ENCODE results near the gene RAB18.
"Not testable (repeated sequence)": the region's sequence is repeated elsewhere in the genome, so short reads cannot be mapped to it uniquely, and the experiment has no call there.

Gene RAB18

DNA sequence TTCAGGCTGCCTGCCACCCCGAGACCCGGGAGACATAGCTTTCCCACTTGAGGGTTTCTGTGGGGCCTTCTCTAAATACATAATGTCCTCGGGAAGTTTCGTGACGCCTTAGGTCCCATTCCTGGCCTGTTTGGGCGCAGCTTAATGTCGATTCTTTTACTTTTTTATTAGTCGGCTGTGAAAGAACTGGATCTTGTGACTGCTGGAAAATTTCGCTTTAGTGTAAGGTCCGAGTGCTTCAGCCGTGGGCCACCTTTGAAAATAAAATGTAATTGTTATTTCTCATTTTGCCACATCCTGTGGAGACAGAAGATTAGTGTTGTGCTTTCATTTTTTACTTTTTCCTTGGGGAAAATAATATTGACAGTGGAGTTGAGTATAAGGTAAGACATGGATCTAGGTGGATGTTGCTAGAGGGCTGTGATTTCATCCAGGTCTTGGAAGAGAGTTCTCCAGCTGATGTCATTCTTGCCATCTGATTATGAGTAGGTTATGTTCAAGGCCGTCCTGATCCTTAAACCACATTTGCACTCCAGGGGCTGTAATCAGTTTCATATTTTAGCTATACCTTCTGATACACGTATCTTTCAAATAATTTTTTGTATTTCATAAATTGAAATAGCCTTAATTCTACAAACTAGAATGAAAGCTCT is 830 bp downstream of the RAB18 start:
- DNase-seq (ENCODE audit: low spot score), result peak; percentile 23

DNA sequence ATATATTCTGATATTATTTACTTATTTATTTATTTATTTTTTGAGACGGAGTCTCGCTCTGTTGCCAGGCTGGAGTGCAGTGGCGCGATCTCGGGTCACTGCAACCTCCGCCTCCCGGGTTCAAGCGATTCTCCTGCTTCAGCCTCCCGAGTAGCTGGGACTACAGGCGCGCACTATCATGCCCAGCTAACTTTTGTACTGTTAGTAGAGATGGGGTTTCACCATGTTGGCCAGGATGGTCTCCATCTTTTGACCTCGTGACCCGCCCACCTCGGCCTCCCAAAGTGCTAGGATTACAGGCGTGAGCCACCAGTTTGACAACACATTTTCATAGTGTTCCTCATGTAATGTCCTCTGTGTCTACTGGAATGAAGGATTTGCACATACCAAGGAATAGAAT is 1.4 kb downstream of the RAB18 start:
- not testable (repeated sequence) for DNase-seq (ENCODE audit: low spot score)

DNA sequence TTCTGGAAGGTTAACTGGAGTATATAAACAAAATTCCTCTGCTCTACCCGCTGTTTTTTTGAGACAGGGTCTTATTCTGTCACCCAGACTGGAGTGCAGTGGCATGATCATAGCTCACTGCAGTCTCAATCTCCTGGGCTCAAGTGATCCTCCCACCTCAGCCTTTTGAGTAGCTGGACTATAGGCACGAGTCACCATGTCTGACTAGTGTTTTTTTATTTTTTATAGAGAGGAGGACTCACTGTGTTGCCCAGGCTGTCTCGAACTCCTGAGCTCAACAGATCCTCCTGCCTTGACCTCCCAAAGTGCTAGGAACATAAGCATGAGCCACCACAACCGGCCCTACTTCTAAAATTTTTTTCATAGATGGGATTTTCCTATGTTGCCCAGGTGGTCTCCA is 2.2 kb downstream of the RAB18 start:
- DNase-seq (ENCODE audit: low spot score), result no peak

DNA sequence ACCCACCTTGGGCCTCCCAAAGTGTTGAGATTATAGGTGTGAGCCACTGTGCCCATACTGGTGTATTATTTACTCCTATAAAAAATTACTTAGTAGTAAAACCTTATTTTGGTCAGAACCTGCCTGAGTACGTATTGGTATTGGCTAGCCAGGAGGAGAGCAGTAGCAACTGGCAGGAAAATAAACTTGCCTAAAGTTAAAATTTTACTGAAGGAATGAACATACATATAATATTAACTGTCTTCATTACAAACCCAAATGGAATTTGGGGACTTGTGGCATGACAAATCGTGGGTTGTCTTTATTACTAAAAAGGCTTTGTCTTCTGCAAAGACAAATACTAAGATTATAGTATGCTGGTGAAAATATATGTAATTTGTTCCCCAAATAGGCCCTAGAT is 8.4 kb downstream of the RAB18 start:
- DNase-seq (ENCODE audit: low spot score), result no peak

DNA sequence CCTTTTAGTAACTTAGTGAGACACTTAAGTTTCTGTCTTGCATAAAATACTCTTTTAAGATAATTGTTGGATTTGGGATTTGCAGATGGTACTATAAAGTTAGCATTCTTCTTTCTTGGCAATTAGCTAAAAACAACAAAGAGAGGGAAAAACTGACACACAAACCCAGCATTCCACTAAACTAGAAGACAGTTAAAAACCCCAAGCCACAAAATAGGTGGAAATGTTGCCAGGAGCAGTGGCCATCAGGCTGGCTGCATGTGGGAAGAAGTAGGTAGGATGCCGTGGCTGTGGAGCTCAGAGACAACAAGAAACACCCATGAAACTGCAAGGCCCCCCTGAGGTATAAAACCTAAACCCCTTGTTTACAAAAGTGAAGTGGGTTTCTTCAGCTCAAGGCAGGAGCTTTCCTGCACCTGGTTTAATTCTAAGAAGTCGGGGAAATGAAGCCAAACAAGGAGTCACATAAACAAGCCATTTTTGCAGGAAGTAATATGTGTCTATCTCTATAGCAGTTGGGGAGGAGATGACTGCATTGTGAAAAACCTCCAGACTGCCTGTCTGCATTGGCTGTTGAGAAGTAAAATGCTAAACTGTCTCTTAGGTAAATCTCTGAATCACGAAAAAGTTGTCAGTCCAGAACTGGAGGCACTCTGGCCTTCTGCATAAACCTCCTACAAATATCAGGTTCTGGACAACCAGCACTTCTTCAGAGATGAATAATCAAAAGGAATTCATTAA is 9.5 kb downstream of the RAB18 start:
- no peak for DNase-seq (ENCODE audit: low spot score)

DNA sequence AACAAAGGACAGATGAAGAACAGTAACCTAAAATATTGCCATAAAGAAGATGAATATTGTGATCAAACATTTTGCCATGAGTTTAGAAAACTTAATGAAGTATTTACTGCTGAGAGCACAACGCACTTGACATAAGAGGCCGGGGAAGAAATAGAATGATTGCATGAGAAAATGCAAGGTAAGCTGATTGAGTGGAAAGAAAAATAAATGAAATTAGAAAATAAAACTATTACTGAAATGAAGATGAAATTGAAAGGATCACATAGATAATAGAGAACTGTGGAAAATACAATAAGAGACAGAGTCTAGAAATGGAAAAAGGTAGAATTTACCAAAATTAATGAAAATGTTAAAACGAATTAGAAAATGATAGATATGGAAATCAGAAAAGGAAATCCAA is 10.1 kb downstream of the RAB18 start:
- DNase-seq (ENCODE audit: low spot score), result no peak

DNA sequence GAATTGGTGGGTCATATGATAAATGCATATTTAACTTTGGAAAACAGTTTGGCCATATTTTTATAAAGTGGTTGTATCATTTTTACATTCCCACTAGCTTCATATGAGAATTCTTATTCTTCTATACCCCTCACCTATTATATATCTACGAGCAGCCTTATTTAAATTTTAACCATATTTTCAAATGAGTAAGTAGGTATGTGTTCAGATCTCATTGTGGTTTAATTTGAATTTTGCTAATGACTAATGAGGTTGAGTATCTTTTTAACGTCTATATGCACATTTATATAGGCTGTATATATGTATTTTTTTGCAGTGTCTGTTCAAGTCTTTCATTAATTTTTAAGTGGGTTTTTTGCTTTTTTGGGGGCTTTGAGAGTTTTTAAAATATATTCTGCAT is 14.2 kb downstream of the RAB18 start:
- no peak for DNase-seq (ENCODE audit: low spot score)

DNA sequence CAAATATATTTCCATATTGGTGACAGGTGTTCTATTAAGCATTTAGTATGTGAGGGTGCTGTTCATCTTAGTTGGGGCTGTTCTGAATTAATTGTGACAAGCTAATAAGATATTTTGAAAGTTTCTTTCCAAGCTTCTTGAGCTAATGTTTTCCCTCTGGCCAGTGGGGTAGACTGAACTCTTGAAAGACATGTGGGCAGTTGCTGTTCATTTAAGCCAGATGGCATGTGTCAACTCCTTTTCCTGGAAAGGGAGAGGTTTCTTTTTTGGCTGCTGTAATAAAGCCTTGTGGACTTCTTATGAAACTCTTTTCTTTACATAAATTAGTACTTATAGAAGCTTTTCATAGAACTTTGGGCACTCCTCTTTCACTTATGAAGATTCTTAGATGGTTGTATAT is 21.7 kb downstream of the RAB18 start:
- no peak for DNase-seq (ENCODE audit: low spot score)

DNA sequence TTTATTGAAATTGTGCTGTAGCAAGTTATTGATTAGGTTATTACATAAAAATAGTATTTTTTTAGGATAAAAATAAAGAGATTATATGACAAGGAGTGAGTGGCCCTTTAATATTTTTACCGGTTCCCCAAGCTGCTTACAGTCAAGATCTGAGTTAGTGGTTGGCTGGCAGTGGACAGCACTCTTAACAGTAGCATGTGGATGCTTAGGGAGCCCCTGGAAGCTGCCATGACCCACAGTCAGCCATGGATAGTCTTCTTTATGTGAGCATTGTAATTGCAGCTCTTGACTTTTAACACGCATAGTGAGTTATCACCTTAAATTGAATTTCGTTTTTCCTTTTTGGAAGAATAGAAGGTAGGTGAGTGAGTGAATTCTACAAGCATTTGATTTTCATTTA is 22.1 kb downstream of the RAB18 start:
- DNase-seq (ENCODE audit: low spot score), result no peak

DNA sequence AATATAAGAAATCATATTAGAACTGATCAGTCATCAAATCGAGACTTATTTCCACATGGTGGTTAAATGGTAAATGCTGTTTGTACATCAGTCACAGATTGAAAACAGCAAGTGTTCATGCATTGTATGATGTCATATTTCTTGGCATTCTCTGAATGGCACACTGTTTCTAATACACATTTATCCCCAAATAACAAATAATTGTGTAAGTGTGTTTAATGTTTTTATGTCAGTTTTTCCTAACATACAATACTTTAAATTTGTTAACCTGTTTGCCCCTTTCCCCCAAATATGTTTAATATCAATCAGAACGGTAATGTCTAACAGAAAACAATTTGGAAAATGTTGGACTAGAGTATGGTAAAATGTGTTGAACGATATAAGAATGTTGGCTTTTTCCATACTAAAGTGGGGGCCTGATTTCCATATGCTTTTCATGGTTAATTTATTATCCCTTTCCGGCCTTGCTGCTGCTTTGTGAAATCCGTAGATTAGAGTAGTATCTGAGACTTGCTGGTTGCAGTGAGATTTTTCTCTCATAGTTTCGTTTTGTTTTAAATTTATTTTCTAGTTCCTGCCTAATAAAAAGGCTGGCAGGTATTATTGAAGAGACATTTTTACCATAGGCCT is 23.7 kb downstream of the RAB18 start:
- DNase-seq (ENCODE audit: low spot score), result peak; percentile 22

DNA sequence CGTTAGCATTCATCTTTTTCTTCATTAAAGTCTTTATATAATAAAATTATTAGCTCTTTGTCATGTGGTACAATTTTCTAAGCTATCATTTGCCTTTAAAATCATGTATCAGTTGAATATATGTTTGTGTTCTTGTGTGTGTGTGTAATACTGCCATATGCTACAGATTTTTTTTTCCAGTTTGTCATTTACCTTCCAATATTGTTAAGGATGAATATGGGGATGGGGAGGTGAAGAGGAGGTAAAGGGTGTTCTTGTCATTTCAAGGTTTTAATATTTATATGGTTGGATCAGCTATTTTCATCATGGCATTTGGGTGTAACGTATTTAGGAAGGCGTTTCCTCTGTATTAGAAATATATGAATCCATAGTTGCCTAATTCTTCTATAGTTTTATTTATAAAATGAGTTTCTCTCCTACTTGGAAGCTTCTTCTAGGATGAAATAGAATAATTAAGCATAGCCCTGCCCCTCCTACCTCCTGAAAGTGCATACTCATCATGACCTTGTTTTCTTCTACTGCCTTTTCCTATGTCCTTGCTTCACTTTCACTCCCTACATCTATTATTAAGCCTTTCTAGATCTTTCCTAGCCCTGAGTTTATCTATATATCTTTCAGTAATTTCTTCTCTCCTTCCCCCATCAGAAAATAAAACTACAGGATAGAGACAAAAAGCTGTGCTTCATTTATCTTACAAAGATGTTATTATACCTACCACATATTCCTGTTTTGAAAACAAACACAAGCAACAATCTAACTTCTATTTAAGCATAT is 25.1 kb downstream of the RAB18 start:
- no peak for DNase-seq (ENCODE audit: low spot score)

DNA sequence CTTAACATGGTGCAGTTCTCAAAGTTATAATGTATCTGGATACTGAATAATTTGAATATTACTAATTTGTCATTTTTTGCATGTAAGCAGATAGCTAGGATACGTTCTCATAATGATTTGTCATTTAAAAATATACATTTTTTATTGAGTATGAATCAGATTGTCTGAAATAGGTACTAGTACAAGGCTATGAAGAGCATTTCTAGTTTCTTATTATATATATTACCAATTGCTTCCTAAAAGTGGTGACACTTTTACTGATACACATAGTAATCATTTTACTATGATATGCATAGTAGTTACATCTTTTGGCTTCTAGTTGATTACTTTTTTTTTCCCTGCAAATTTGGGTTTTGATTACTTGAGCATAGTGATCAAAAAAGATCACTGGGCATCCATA is 26.4 kb downstream of the RAB18 start:
- DNase-seq (ENCODE audit: low spot score), result no peak

DNA sequence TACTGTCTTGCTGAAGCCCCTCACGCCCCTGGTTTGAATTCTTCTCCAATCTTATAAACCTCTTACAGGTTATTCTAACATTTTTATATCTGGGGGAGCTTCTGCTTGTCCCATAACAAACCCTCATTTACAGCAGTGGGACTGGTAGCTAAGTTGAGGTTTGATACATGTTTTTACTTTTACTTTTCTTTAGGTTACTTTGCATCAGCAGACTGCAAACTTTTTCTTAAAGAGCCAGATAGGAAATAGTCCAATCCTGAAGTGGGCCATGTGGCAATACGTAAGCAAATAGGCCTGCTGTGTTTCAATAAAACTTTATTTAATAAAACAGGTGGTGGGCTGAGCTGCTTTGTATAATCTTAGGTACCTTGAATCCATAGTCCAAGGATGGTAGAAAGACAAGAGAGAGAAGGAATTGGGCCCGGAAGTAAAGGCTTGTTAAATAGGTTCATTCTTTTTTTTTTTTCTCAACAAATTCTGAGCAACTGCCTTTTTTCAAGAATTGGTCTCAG is 27.3 kb downstream of the RAB18 start:
- no peak for DNase-seq (ENCODE audit: low spot score)

DNA sequence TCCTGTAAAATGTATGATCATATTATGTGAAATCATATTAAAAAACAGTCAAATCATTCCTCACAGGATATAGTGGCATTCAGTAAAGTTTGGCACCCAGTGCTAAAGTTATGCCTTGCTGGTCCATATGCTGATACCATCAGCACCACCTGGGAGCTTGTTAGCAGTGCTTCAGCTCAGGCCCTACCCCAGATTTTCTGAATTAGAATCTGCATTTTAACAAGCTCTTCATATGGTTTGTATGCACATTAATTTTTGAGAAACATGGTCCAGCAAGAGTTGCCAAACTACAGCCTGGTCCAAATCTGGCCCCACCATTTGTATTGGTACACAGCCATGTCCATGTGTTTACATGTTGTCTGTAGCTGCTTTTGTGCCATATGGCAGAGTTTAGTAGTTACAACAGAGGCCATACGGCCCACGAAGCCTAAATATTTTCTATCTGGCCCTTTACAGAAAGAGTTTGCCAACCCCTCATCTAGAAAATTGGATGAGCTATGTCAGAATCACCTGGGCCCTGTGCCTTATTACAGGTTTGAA is 30.1 kb downstream of the RAB18 start:
- no peak for DNase-seq (ENCODE audit: low spot score)

DNA sequence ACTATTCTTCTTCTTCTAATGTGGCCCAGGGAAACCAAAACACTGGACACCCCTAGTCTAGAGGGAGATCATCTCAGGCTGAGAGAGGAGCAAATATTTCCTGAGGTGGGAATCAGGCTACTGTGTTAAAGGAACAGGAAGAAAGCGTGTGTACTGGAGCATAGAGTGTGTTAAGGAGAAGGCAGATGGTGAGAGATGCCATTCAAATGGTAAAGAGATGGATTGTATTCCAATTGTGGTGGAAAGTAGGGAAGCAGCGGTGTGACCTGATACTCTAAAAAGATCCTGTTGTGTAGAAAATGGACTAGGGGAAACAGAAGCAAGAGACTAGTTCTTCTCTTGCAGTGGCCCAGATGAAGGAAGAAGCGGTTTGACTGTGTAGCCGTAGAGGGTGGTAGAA is 31.2 kb downstream of the RAB18 start:
- no peak for DNase-seq (ENCODE audit: low spot score)

DNA sequence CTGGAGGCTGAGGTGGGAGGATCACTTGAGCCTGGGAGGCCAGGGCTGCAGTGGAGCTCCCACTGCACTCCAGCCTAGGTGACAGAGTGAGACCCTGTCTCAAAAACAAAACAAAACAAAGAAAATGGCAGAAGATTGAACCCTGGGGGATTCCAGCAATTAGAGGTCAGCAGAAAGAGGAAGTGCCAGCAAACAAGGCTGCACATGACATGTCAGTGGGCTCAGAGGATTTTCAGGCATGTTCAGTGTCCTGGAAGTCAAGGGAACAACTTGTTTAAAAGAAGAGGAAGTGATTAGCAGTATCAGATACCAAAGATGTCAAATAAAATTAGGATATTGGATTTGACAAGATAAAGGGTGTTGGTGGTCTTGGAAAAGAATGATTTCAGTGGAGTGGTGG is 32.3 kb downstream of the RAB18 start:
- no peak for DNase-seq (ENCODE audit: low spot score)

DNA sequence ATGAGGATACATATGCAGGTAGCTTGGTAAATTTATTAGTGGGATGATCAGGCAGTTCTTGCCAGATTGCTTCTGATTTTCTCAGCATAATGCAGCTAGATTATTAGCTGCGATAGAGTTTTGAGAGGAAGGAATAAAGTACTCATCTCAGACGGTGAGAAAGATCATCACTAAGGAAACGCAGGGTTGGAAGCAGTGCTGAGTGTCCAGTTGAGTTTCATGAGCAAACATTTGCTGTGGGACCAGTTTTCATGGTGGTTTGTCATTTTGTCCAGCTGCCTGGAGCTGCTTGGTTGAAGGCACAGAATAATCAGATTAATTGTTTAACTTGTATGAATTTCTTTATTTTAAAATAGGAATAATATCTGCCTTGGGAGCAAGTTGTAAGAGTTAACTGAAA is 33.1 kb downstream of the RAB18 start:
- DNase-seq (ENCODE audit: low spot score), result no peak

DNA sequence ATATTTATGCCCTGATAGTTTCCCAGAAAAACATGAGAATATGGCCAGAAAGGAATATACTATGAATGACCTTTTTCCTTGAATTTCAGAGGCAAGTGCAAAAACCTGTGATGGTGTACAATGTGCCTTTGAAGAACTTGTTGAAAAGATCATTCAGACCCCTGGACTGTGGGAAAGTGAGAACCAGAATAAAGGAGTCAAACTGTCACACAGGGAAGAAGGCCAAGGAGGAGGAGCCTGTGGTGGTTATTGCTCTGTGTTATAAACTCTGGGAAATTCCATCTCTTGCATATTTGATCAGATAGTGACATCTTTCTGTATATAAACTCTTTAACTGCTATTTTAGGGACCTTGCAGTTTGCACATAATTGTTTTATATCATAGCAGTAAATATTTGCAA is 33.7 kb downstream of the RAB18 start:
- DNase-seq (ENCODE audit: low spot score), result peak; percentile 28

DNA sequence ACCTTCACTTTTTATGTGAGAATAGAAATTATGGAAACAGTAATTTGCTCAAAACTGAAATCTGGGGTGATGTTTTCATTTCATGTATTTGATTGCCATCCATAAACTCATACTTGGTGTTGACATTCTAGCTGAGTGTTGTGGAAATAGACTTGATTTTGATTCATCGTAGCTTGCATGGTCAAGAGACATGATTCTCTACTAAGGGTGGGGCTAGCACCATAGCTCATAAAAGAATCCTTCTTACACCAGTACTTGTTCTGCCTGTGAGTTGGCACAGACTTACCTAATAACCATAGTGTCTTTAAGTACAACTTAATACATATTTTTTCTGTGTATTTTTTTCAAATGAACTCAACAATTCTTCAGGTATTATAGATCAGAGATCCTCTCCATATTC is 36.6 kb downstream of the RAB18 start:
- no peak for DNase-seq (ENCODE audit: low spot score)

DNA sequence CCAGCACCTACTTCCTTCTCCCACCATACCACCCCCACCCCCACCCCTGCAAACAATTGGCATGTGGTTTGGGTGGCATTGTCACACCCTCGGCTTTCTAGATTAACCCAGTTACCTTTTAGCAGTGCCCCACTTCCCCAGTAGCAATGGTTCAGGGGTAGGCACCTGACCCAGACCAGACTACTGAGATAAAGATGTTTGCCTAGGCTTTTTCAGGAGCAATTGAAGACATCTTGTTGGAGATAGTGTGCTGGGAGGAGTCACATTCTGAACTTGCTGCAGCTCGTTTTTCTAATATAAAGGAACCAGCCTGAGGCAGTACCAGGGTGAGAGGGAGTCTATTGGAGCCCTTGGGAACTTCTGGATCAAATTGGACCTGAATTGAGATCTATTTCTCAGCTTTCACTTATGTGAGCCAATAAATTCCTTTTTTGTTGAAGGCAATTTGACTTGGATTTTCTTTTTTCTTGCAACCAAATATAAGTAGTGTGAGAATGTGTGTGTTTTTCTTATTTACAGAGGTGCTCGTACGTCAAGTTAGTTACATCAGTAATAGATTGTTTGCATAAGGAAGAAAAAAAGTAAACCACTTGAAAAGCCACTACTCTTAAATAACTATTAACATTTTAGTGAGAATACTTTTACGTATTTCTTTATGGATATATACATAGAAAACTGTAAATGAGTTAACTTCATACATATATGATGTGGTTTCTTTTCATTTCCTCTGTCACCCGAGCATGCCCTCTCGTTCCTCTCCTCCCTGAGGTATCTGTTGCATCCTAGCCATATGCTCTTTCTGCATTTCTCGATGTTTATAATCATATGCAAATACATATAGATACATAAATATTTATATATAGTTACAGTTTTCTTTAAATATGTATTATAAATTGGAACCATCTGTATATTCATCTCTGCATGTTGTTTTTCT is 38.0 kb downstream of the RAB18 start:
- no peak for DNase-seq (ENCODE audit: low spot score)

DNA sequence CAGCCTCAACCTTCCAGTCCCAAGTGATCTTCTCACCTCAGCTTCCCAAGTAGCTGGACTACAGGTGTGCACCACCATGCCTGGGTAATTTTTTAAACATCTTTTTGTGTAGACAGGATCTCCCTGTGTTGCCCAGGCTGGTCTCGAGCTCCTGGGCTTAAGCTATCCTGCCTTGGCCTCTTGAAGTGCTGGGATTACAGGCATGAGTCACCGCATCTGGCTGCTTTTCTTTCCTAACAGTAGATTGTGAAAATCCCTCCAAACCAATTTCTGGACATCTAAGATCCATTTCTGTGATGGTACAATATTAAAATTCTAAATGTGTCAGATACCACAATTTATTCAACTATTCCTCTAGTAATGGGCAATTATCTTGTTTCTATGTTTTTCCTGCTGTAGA is 38.7 kb downstream of the RAB18 start:
- DNase-seq (ENCODE audit: low spot score), result no peak

All from pons (tissue), 1 donor.